Activated CD4-positive, alpha-beta memory T cell treated with anti-CD3 and anti-CD28 coated beads, Interleukin-2, amount 10 ng/mL, durations not matched to agents 7 days and 5 days (primary cell): Measurements from ENCODE around the gene HERC4. TPM values are rescaled to one million over a fixed set of nuclear protein-coding genes. Genes with fewer than 3 reads are reported as not detected.

Experiments used
- CTCF ChIA-PET: fragments of 350-600 bp; sonication (Branson Sonifier 250); formaldehyde crosslinking; loops from one replicate; lab custom pipeline; 2021; ENCODE audit warnings: antibody characterized with exemption, inconsistent platforms; lab: Charles Lee
- POLR2A ChIA-PET: fragments of 350-600 bp; sonication (Branson Sonifier 250); formaldehyde crosslinking; loops from one replicate; lab custom pipeline; 2021; ENCODE audit warnings: antibody characterized with exemption; lab: Charles Lee
- DNase-seq: peaks from one replicate; pipeline ENCODE4 v3.0.0-alpha.2; 2020
- H3K27ac Mint-ChIP-seq: one replicate; pipeline ENCODE4 v1.8.0; 2021; ENCODE audit warnings: mild to moderate bottlenecking, mixed read lengths
- H3K27me3 Mint-ChIP-seq: one replicate; pipeline ENCODE4 v1.8.0; 2021; ENCODE audit warnings: mixed read lengths
- H3K36me3 Mint-ChIP-seq: one replicate; pipeline ENCODE4 v1.8.0; 2021; ENCODE audit warnings: low read depth, mixed read lengths
- H3K4me1 Mint-ChIP-seq: one replicate; pipeline ENCODE4 v1.8.0; 2021; ENCODE audit warnings: mixed read lengths
- H3K4me3 Mint-ChIP-seq: one replicate; pipeline ENCODE4 v1.8.0; 2021; ENCODE audit warnings: mild to moderate bottlenecking, mixed read lengths
- H3K9me3 Mint-ChIP-seq: one replicate; pipeline ENCODE4 v1.8.0; 2021; ENCODE audit warnings: mixed read lengths
- total RNA-seq, 2 experiments: library from RNA; stranded (reverse); gene quantifications; one replicate each; pipeline ENCODE4 v1.2.3, GENCODE V29; 2021

HERC4 gene
- total RNA-seq, 2 experiments from 2014 or later: 64.2 to 65.2 TPM

DNA sequence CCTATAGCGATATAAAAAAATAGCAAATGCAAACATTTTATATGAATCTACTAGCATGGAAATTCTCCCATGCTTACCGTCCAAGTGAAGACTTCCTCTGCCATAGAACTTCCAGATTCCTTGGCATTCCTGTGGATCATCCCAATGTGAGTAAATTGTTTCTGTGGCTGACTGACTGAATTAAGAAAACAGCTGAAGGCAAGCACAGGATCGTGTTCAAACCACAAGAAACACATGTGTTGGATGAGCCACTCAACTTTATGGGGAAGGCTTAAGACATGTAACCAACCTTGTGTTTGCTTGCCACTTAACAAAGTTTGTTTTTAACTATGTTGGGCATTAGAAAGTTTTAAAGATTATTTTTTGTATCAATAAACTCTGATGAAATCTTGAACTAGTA, 31.6 kb upstream of the HERC4 start:
- Mint-ChIP-seq H3K27ac (no peak overlapping the region), H3K4me1 (no peaks in the 10 kb centered on the region), H3K36me3 (no peaks in the 10 kb centered on the region), H3K9me3 (no peaks in the 10 kb centered on the region), H3K27me3 (no peaks in the 10 kb centered on the region), H3K4me3 (no peak overlapping the region)
- DNase-seq: no peak
- ChIA-PET CTCF (no interaction called here), POLR2A (no interaction called here)

DNA sequence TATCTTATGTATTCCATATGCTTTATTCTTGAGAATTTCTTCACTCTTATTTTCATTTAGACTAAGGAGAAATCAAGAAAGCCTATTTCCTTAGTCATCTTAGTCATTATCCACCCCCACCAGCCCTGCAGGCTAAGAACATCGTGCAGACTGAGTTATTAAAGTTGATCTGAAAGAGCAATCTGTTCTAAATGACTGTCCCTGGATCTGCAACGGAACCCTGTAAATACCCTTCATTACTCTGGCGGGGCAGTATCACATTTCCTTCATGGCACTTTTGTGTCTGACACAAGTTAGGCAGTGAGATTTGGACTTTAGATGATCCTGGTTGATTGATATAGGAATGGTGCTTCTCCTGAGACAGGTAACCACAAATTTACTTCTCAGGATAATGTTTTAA, 30.7 kb upstream of the HERC4 start:
- ChIA-PET POLR2A (no interaction called here), CTCF (no interaction called here)
- H3K27me3 Mint-ChIP-seq: no peaks in the 10 kb centered on the region
- no peaks in the 10 kb centered on the region for H3K4me1 Mint-ChIP-seq
- no peak overlapping the region for H3K27ac Mint-ChIP-seq
- H3K4me3 Mint-ChIP-seq: no peak overlapping the region
- no peaks in the 10 kb centered on the region for H3K9me3 Mint-ChIP-seq
- DNase-seq: no peak
- H3K36me3 Mint-ChIP-seq: no peaks in the 10 kb centered on the region

DNA sequence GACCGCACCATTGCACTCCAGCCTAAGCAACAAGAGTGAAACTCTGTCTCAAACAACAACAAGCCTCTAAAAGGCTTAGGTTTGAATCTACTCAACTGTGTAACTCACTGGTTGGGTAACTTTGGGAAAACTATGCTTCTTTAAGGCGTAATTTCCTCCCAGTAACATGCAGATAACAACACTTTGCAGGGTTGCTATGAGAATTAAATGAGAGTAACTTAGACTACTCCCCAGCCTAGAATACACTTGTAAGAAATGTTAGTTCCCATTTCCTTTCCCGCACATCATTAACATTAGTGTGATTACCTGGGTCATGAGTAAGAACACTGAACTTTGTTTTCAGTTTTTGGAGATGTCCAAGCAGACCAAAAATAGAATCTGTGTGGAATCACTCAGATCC, 28.8 kb upstream of the HERC4 start:
- Mint-ChIP-seq H3K27me3 (no peaks in the 10 kb centered on the region), H3K4me1 (no peaks in the 10 kb centered on the region), H3K36me3 (no peaks in the 10 kb centered on the region), H3K4me3 (no peak overlapping the region), H3K9me3 (no peaks in the 10 kb centered on the region), H3K27ac (no peak overlapping the region)
- POLR2A ChIA-PET: no interaction called here
- no peak for DNase-seq
- CTCF ChIA-PET: no interaction called here

DNA sequence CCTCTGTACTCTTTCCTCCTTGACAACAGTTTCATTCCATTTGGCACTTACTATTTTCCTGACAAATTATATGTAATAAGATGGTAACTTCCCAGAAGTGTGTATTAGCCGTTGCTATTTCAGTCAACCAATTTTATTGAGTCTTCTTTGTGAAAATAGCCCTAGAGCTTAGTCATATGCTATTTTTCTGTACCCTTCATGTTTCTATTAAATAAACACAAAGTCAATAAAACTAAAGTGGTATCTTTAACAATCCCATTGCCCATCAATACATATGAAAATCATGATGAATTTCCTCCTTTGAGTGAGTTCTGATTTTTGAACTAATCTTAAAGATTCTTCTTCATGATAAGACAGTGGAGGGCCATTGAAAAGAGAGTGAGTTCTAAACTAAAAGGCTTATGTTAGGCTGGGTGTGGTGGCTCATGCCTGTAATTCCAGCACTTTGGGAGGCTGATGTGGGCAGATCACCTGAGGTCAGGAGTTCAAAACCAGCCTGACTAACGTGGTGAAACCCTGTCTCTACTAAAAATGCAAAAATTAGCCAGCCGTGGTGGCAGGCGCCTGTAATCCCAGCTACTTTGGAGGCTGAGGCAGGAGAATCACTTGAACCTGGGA, 28.3 kb upstream of the HERC4 start:
- CTCF ChIA-PET: no interaction called here
- DNase-seq: no peak
- Mint-ChIP-seq H3K27me3 (no peaks in the 10 kb centered on the region), H3K4me1 (no peaks in the 10 kb centered on the region), H3K36me3 (no peaks in the 10 kb centered on the region), H3K9me3 (no peaks in the 10 kb centered on the region), H3K27ac (no peak overlapping the region), H3K4me3 (no peak overlapping the region)
- POLR2A ChIA-PET: no interaction called here

DNA sequence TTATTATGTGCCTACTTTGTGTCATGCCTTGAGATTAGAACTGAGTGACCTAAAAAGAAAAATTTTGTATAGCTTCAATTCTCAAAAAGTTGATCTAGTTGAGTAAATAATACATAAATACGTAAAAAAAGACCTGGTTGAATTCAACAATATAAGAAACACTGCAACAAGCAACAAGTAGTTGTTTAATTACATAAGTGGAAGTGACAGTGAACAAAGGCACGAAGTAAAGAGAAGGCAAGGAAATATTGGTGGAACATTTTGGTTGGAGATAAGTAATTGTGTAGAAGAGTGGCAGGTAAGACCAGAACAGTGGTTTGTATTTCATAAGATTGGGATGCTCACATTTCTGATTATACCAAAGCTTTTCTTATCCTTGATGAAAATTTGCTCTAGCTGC, 26.0 kb upstream of the HERC4 start:
- DNase-seq: no peak
- Mint-ChIP-seq H3K4me3 (no peak overlapping the region), H3K27me3 (no peaks in the 10 kb centered on the region), H3K9me3 (no peaks in the 10 kb centered on the region), H3K4me1 (no peaks in the 10 kb centered on the region), H3K27ac (no peak overlapping the region), H3K36me3 (no peaks in the 10 kb centered on the region)
- CTCF ChIA-PET: interaction anchor here (1.8 kb wide), 1 partner anchor 17 kb away, joined by 4 read pairs; no protein-coding TSS in a partner anchor
- POLR2A ChIA-PET: no interaction called here

DNA sequence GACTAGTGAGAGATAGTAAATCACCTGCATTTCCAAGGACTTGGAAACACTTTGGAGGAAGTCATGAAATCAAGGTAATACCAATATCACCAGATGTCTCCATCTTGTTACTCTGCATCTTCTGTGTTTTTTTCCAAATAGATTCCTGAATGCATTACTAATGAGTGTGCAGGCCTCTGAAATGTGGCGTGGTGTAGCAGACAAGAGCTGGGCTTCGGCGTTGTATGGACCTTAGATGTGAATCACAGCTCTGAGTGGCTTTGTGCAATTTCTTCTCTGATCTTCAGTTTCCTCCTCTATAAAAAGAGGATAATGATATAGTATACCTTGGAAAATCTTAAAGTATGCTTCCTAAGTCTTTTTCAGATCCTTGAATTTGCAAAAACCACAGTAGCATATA, 24.7 kb upstream of the HERC4 start:
- POLR2A ChIA-PET: no interaction called here
- no peaks in the 10 kb centered on the region for H3K9me3 Mint-ChIP-seq
- CTCF ChIA-PET: no interaction called here
- no peaks in the 10 kb centered on the region for H3K36me3 Mint-ChIP-seq
- no peak overlapping the region for H3K27ac Mint-ChIP-seq
- H3K4me3 Mint-ChIP-seq: no peak overlapping the region
- H3K4me1 Mint-ChIP-seq: no peaks in the 10 kb centered on the region
- no peaks in the 10 kb centered on the region for H3K27me3 Mint-ChIP-seq
- DNase-seq: no peak

DNA sequence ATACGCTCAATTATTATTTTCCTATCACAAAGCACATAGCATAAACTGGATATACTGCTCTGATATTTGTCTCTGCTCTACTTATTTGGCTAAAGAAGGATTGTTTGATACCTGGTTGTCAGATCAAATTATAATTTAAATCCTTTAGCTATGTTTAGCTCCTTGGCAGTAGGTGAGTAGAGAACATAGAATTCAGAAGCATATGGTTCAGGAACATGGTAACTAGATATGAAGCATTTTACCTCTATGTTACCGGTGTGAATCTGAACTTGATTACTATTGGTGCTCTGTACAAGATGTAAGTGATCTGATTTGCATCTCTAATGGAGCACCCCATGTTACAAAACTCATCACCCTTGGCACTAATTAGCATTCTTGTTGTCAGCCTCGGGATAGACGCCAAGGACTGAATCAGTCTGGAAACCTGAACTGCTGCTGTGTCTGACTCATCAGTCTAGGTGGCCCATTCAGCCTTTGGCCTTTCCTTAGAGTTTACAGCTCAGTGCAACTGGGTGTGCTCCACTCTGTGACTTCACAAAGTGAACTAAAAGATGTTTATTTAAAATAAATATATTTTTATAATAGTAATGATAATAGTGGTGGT, 21.9 kb upstream of the HERC4 start:
- POLR2A ChIA-PET: interaction anchor here (0.6 kb wide), 1 partner anchor 20 kb away, joined by 3 read pairs; no protein-coding TSS in a partner anchor
- no peaks in the 10 kb centered on the region for H3K4me1 Mint-ChIP-seq
- H3K9me3 Mint-ChIP-seq: no peaks in the 10 kb centered on the region
- CTCF ChIA-PET: interaction anchor here (0.6 to 1.3 kb wide), 3 partner anchors 12 to 215 kb away, joined by 3 to 4 read pairs (median 3); partner anchors contain the start of gene MYPN
- H3K27me3 Mint-ChIP-seq: no peaks in the 10 kb centered on the region
- H3K4me3 Mint-ChIP-seq: no peak overlapping the region
- no peaks in the 10 kb centered on the region for H3K36me3 Mint-ChIP-seq
- DNase-seq: no peak
- H3K27ac Mint-ChIP-seq: no peak overlapping the region

DNA sequence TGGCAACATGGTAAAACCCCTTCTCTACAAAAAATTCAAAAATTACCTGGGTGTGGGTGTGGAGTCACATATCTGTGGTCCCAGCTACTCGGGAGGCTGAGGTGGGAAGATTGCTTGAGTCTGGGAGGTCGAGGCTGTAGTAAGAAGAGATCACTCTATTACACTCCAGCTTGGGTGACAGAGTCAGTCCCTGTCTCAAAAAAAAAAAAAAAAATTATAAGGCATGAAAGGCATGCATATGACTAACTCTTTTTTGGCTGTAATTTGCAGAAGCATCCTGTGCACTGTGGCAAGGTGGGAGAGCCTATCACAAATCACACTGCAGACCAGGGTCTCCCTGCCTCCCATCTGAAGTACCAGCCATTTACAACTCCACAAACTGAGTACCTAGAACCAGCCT, 20.1 kb upstream of the HERC4 start:
- no peak overlapping the region for H3K4me3 Mint-ChIP-seq
- CTCF ChIA-PET: no interaction called here
- no peak for DNase-seq
- no peak overlapping the region for H3K27ac Mint-ChIP-seq
- H3K4me1 Mint-ChIP-seq: no peaks in the 10 kb centered on the region
- H3K36me3 Mint-ChIP-seq: no peaks in the 10 kb centered on the region
- POLR2A ChIA-PET: no interaction called here
- no peaks in the 10 kb centered on the region for H3K27me3 Mint-ChIP-seq
- no peaks in the 10 kb centered on the region for H3K9me3 Mint-ChIP-seq

DNA sequence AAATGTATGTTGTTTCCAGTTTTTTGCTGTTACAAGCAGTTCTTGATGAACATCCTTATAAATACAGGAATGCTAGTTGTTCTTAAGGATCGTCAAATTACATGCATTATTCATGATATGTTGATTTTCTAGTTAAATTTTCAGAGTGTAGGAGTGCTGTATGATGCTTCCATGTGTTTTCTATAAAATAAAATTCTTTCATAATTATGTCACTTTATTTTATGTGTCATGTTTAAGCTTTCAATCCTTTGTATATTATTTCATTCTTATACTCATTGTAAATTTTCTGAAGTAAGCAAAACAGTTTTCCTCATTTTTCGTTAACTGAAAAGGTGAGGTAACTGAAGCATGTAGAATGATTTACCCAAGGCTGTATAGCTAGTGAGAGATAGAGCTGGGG, 17.4 kb upstream of the HERC4 start:
- Mint-ChIP-seq H3K9me3 (no peaks in the 10 kb centered on the region), H3K4me1 (peaks cover 14% of the 10 kb centered on the region), H3K27me3 (no peaks in the 10 kb centered on the region), H3K27ac (no peak overlapping the region), H3K36me3 (no peaks in the 10 kb centered on the region), H3K4me3 (no peak overlapping the region)
- POLR2A ChIA-PET: no interaction called here
- no peak for DNase-seq
- CTCF ChIA-PET: interaction anchor here (0.6 kb wide), 1 partner anchor 210 kb away, joined by 3 read pairs; no protein-coding TSS in a partner anchor

DNA sequence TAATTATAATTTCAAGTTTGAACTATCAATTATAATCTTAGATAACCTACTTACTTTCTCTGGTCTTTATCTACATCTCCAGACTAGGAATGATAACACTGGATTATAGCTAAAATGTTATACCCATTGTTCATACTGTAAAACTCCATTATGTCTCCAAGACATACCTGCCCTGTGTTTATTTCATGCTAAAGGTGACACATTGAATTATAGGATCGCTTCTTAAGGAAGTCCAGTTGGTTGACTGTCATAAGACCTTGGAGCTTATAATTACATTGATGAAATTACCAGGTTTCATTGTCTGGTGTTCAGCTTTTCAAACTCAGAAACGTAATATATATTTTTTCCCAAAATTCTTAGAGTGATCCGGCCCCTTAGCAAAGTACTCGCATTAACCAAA, 15.5 kb upstream of the HERC4 start:
- Mint-ChIP-seq H3K4me3 (no peak overlapping the region), H3K36me3 (no peaks in the 10 kb centered on the region), H3K4me1 (peaks cover 18% of the 10 kb centered on the region), H3K27me3 (no peaks in the 10 kb centered on the region), H3K9me3 (no peaks in the 10 kb centered on the region), H3K27ac (no peak overlapping the region)
- POLR2A ChIA-PET: no interaction called here
- no peak for DNase-seq
- CTCF ChIA-PET: no interaction called here

DNA sequence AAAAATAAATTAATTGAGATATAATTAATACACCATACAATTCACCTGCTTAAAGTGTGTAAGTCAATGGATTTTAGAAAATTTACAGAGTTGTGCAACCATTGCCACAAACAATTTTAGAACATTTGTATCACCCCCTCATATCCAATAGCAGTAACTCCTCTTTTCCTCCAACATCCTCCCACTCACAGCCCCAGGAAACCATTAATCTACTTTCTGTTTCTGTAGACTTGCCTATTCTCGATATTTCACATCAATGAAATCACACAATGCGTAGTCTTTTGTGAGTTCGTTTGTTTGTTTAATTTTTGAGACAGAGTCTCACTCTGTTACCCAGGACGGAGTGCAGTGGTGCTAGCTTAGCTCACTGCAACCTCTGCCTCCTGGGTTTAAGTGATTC, 13.7 kb upstream of the HERC4 start:
- no peak for DNase-seq
- H3K27me3 Mint-ChIP-seq: no peaks in the 10 kb centered on the region
- H3K9me3 Mint-ChIP-seq: no peaks in the 10 kb centered on the region
- H3K27ac Mint-ChIP-seq: peak overlapping the region; percentile 0
- POLR2A ChIA-PET: no interaction called here
- H3K4me1 Mint-ChIP-seq: peaks cover 18% of the 10 kb centered on the region
- CTCF ChIA-PET: no interaction called here
- H3K4me3 Mint-ChIP-seq: peak overlapping the region; percentile 9
- no peaks in the 10 kb centered on the region for H3K36me3 Mint-ChIP-seq

DNA sequence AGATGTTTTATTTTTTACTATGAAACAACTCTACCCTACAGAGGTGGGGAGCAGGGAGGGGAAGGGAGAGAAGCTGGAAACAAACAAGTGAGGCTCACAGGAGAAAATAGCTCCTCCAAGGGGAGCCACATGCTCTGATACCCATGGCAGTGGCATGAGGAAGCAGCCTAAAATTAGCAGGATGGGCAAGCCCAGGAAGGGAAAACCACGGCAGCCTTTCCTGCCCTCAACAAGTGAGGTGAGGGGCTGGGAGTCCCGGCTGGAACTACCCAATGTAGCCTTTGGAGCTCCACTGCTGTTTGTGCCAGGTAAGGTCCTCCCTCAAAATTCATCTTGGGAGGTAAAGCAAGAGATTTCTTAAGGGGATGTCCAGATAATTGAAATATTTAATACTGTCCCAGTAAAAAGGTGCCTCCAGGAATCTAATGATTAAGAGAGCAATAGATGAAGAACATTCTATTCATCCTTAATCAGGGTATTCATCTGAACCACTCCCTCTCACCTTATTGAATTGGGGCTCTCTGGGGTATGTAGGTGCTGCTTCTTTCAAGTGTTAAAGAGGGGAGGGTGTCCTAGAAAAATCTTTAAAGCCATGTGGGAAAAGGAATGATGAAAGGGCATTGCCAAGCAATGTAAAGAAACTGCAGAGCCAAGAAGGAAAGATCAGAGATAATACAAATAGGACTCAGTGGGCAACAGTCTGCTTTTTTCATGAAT, 12.8 kb upstream of the HERC4 start:
- CTCF ChIA-PET: interaction anchor here (0.8 kb wide), 1 partner anchor 232 kb away, joined by 3 read pairs; no protein-coding TSS in a partner anchor
- POLR2A ChIA-PET: no interaction called here
- H3K4me3 Mint-ChIP-seq: no peak overlapping the region
- no peaks in the 10 kb centered on the region for H3K9me3 Mint-ChIP-seq
- no peaks in the 10 kb centered on the region for H3K27me3 Mint-ChIP-seq
- H3K27ac Mint-ChIP-seq: no peak overlapping the region
- H3K4me1 Mint-ChIP-seq: peaks cover 18% of the 10 kb centered on the region
- no peak for DNase-seq
- no peaks in the 10 kb centered on the region for H3K36me3 Mint-ChIP-seq

DNA sequence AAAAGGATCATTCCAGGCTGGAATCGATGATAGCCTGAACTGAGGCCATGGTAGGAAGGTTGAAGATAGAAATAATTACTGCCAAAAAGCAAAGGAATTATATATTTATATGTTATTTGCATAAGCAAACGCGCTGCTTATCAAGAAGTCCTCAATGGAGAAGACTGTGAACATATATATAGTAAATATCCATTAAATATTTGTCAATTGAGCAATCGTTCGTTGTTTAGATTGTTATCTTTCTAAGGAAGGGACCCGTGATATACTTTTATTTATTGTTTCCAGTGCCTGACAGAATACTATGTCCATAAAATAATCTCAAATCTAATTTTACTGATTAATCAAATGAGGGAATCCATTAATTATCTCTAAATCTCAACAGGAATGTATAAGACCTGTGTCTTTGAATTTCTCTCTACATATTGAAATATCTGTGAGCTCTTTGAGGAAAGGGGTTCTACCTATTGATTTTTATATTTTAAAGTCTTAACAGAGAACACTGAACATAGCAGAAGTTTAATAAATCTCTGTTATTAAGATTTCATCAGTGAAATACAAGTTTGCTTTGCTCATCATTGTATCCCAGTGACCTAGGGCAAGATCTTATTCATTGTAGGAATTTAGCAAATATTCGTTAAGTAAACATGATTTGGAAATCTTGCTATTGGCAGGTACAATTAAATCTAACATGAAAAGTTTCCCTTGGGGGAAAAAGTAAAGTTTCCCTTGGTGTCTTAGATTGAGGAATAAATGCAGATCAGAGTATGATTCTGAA, 12.0 kb upstream of the HERC4 start:
- Mint-ChIP-seq H3K9me3 (no peaks in the 10 kb centered on the region), H3K27ac (no peak overlapping the region), H3K4me3 (no peak overlapping the region), H3K4me1 (peaks cover 18% of the 10 kb centered on the region), H3K36me3 (no peaks in the 10 kb centered on the region), H3K27me3 (peaks cover 3% of the 10 kb centered on the region)
- CTCF ChIA-PET: interaction anchor here (0.8 kb wide), 1 partner anchor 232 kb away, joined by 3 read pairs; no protein-coding TSS in a partner anchor
- POLR2A ChIA-PET: interaction anchor here (2.5 kb wide), 1 partner anchor 11 kb away, joined by 5 read pairs; no protein-coding TSS in a partner anchor
- DNase-seq: no peak
